TTC549 (cell line): ENCODE data around the gene KCNH1.

Source experiments
- FAIRE-seq: peaks from 2 replicates; lab custom pipeline; 2012; peaks lifted over from hg19 to GRCh38; lab: Jason Lieb, UNC

Gene KCNH1

GRCh38 chr1:210917560-210918169, 216.3 kb downstream of the KCNH1 start:
- no peak for FAIRE-seq

- FAIRE-seq, result no peak
Observed at GRCh38 chr1:210916548-210916947, 217.4 kb downstream of the KCNH1 start.

GRCh38 chr1:210915890-210916507, 217.9 kb downstream of the KCNH1 start:
- FAIRE-seq, result no peak

GRCh38 chr1:210912752-210913151, 221.2 kb downstream of the KCNH1 start:
- FAIRE-seq, result no peak

DNA sequence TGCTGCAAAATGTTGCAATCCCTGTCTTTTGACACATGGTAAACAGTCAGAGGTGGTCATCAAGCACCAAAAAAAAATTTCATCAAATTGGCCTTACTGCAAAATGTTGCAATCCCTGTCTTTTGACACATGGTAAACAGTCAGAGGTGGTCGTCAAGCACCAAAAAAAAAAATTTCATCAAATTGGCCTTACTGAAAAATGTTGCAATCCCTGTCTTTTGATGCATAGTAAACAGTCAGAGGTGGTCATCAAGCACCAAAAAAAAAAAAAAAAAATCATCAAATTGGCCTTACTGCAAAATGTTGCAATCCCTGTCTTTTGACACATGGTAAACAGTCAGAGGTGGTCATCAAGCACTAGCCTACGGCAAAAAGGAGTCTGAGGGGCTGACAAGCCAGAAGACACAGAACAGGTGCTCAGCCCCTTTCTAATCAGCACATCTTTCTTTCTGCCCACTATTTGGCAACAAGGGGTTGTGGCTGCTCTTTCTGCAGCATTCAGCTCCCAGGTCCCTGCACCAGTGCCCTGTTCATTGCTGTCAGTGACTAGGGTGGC, 223.8 kb downstream of the KCNH1 start:
- no peak for FAIRE-seq

GRCh38 chr1:210908791-210909190, 225.2 kb downstream of the KCNH1 start:
- FAIRE-seq, result no peak

GRCh38 chr1:210908257-210908656, 225.7 kb downstream of the KCNH1 start:
- FAIRE-seq, result no peak

GRCh38 chr1:210907251-210907805, 226.6 kb downstream of the KCNH1 start:
- FAIRE-seq, result no peak

DNA sequence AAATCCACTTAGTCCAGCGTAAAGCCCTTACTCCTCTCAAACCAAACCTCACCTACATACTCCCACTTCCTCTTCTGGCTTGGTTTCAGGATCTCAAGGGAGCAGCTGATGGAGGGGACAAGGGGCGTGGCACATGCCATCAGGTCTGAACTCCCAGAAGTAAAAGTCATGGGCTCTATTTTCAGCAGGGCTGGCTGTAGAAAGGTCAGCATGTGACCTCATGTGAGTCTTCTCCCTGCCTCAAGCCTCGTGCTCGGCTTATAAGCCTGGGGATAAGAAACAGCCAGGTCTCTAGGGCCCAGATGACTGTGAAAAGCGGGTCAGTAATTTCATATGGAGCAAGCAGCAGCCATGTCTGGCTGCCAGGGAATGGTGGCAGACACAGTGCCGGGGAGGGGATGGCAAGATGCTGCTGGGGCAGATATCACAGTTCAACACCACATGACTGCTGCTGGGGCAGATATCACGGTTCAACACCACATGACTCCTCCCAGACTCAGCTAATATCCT, 227.9 kb downstream of the KCNH1 start:
- FAIRE-seq, result no peak

GRCh38 chr1:210905365-210905904, 228.5 kb downstream of the KCNH1 start:
- no peak for FAIRE-seq

DNA sequence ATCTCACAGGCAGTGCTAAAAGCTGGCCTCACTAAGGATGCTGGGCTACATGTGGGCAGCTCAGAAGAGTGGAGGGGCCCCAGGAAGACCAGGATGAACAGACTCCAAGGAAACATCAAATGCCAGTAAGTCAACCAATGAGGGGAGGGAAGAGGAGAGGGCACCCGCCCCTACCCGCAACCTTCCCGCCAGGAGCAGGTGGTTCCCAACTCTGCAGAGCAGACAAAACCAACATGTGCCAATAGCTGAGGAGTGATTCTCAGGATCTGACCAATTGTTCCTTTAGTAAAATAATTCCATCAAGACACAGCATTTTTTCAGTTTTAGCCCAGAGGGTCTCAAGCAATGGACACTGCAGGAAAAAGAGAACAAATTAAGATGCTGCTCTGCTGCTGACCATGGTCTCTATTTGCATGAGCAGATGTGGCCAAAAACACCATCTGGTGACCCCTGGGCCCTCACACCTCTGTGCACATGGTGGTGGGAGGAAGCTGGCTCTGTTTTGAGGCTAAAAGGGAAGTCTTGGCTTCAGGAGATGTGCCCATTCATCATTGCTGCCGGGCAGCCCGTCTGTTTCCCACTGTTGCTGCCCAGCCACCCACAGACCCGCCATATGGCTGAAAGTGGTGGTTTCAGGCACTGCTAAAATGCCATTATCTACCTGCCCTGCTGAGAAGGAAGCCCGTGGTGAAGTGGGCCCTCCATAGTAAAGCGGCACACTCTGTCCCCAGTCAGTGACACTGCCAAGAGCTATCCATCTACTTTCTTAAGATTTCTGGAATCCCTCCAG, 231.8 kb downstream of the KCNH1 start:
- no peak for FAIRE-seq

DNA sequence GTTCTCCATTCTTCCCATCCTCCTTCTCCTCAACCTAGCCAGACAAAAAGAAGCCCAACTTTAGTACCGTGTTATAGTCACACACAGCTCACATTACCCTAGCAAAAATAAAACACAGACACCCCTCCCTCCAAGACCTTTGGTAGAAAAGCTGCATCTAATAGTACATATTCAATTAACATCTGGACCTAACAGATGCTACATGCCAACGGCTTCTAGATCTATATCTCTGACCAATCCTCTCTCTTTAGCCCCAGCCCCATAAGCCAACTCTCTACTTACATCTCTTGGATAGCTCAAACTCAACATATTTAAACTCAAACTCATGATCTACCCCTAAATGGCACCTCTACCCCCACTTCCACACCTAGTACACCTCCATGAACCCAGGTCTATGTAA, 233.1 kb downstream of the KCNH1 start:
- no peak for FAIRE-seq

- no peak for FAIRE-seq
Observed at GRCh38 chr1:210900079-210900478, 233.9 kb downstream of the KCNH1 start.

GRCh38 chr1:210899676-210900075, 234.3 kb downstream of the KCNH1 start:
- no peak for FAIRE-seq

DNA sequence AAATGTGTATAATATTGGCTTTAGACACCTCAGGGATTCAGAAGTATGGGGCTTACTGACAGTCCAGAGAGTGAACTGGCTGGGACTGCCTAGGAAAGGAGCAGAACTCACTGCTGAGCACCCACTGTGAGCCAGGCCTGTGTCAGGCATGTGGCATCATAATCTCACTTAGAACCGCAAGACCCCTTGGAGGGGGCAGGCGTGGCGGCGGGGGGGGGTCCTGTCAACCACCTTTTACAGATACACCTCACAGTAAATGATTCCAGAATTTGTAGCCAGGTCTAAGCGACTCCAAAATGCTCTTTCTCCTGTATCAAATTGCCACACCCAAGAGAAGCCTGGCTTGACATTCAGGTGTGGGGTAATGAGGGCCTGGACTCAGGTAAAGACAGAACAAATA, 235.5 kb downstream of the KCNH1 start:
- no peak for FAIRE-seq

- FAIRE-seq, result no peak
Observed at GRCh38 chr1:210883821-210884220, 250.1 kb downstream of the KCNH1 start.

- FAIRE-seq, result no peak
Observed at GRCh38 chr1:210882414-210883221, 251.3 kb downstream of the KCNH1 start.

GRCh38 chr1:210878564-210878963, 255.4 kb downstream of the KCNH1 start:
- FAIRE-seq, result peak; percentile 45

DNA sequence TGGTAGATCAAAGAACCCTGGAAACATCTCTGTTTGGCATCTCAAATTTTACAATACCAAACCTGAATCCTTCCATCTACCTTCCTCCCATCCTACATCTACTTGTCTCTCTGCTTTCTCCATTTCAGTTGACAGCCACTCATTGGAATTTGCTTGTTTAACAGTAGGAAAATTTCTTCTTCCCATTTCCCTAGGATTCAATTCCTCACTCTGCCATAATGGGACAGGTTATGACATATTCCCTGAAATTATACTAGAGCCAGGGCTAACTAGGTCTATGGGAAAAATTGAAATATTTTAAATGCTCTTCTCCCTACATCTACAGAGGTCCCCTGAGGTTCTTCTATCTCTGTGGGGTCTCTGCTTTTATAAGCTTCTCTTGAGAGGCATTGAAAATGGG, 257.7 kb downstream of the KCNH1 start:
- no peak for FAIRE-seq

DNA sequence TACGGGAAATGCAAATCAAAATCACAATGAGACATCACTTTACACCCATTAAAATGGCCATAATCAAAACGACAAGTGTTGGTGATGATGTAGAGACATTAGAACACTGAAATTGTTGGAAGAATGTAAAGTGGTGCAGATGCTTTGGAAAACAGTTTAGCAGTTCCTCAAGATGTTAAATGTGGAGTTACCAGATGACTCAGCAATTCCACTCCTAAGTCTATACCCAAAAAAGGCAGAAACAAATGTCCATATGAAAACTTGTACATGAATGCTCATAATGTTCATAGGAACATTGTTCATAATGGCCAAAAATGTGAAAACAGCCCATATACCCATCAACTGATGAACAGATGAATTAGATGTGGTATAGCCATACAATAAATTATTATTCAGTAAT, 267.4 kb downstream of the KCNH1 start:
- no peak for FAIRE-seq

GRCh38 chr1:210857705-210858104, 276.2 kb downstream of the KCNH1 start:
- FAIRE-seq, result peak; percentile 34
